GM23338 (cell line): Measurements from ENCODE around the gene ERBB4.

ENCODE experiments used
- CREB1 ChIP-seq: fragments of 250-450 bp; sonication (Bioruptor Pico); IDR thresholded peaks from 2 replicates; pipeline ENCODE4 v1.5.0; 2020; ENCODE audit warnings: low read depth, mild to moderate bottlenecking, moderate library complexity
- EZH2 ChIP-seq: fragments of 200-600 bp; sonication (generic); IDR thresholded peaks from one replicate; pipeline ENCODE4 v1.8.0; 2017; ENCODE audit warnings: antibody characterized with exemption, mild to moderate bottlenecking, low read depth; ENCODE audit not compliant: unreplicated experiment
- EZH2phosphoT487 ChIP-seq: fragments of 200-600 bp; sonication (generic); IDR thresholded peaks from one replicate; pipeline ENCODE4 v1.8.1; 2018; ENCODE audit warnings: antibody characterized with exemption; ENCODE audit not compliant: unreplicated experiment
- JUNB ChIP-seq: IDR thresholded peaks from one replicate; pipeline ENCODE4 v1.6.1; 2016; ENCODE audit warnings: antibody characterized with exemption; ENCODE audit not compliant: unreplicated experiment
- NANOG ChIP-seq: IDR thresholded peaks from 2 replicates; pipeline ENCODE4 v1.6.1; 2016; ENCODE audit warnings: antibody characterized with exemption, borderline replicate concordance
- POLR2AphosphoS5 ChIP-seq: IDR thresholded peaks from 2 replicates; pipeline ENCODE4 v1.6.1; 2016; ENCODE audit warnings: antibody characterized with exemption, low read depth
- REST ChIP-seq: IDR thresholded peaks from one replicate; pipeline ENCODE4 v1.6.1; 2018; ENCODE audit warnings: antibody characterized with exemption; ENCODE audit not compliant: unreplicated experiment
- STAT1 ChIP-seq: IDR thresholded peaks from one replicate; pipeline ENCODE4 v1.6.1; 2016; ENCODE audit warnings: antibody characterized with exemption; ENCODE audit not compliant: unreplicated experiment
- ZNF114 ChIP-seq: fragments of 250-450 bp; sonication (Bioruptor Pico); IDR thresholded peaks from 2 replicates; pipeline ENCODE4 v1.5.0; 2020; ENCODE audit warnings: mild to moderate bottlenecking, moderate library complexity
- ZNF331 ChIP-seq: fragments of 250-450 bp; sonication (Bioruptor Pico); IDR thresholded peaks from 2 replicates; pipeline ENCODE4 v1.5.0; 2020; ENCODE audit warnings: low read depth, mild to moderate bottlenecking, moderate library complexity
- TF ChIP-seq, protein P1 (sequence below), 2 experiments: fragments of 200-600 bp in 1 of 2; sonication (generic) in 1 of 2; conservative IDR thresholded peaks; 2 replicates each; pipeline versions ENCODE4 v1.5.1 to v1.6.1; 2016 to 2017; ENCODE audit warnings: antibody characterized with exemption in 2 of 2, low read depth in 2 of 2, mild to moderate bottlenecking in 2 of 2, moderate library complexity in 1 of 2
- TF ChIP-seq, protein P2 (sequence below): IDR thresholded peaks from 2 replicates; pipeline ENCODE4 v1.6.1; 2016; ENCODE audit warnings: antibody characterized with exemption
- TF ChIP-seq, protein P3 (sequence below): fragments of 250-450 bp; sonication (Bioruptor Pico); IDR thresholded peaks from 2 replicates; pipeline ENCODE4 v1.5.0; 2020; ENCODE audit warnings: mild to moderate bottlenecking, moderate library complexity

GRCh38 chr2:211609127-211609526, 929.5 kb downstream of the ERBB4 start:
- TF ChIP-seq, protein P1, sequence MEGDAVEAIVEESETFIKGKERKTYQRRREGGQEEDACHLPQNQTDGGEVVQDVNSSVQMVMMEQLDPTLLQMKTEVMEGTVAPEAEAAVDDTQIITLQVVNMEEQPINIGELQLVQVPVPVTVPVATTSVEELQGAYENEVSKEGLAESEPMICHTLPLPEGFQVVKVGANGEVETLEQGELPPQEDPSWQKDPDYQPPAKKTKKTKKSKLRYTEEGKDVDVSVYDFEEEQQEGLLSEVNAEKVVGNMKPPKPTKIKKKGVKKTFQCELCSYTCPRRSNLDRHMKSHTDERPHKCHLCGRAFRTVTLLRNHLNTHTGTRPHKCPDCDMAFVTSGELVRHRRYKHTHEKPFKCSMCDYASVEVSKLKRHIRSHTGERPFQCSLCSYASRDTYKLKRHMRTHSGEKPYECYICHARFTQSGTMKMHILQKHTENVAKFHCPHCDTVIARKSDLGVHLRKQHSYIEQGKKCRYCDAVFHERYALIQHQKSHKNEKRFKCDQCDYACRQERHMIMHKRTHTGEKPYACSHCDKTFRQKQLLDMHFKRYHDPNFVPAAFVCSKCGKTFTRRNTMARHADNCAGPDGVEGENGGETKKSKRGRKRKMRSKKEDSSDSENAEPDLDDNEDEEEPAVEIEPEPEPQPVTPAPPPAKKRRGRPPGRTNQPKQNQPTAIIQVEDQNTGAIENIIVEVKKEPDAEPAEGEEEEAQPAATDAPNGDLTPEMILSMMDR (conservative IDR thresholded peaks at IDR 0.05; ENCODE audit: low read depth in 2 of 2): no peak
- TF ChIP-seq EZH2 (no peak), EZH2phosphoT487 (no peak), REST (no peak), POLR2AphosphoS5 (no peak), STAT1 (no peak), CREB1 (CRISPR knock-in tag) (no peak), ZNF114 (CRISPR knock-in tag) (no peak), NANOG (no peak), JUNB (no peak), ZNF331 (CRISPR knock-in tag) (no peak)
- TF ChIP-seq, protein P2, sequence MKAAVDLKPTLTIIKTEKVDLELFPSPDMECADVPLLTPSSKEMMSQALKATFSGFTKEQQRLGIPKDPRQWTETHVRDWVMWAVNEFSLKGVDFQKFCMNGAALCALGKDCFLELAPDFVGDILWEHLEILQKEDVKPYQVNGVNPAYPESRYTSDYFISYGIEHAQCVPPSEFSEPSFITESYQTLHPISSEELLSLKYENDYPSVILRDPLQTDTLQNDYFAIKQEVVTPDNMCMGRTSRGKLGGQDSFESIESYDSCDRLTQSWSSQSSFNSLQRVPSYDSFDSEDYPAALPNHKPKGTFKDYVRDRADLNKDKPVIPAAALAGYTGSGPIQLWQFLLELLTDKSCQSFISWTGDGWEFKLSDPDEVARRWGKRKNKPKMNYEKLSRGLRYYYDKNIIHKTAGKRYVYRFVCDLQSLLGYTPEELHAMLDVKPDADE: no peak
- TF ChIP-seq, protein P3, sequence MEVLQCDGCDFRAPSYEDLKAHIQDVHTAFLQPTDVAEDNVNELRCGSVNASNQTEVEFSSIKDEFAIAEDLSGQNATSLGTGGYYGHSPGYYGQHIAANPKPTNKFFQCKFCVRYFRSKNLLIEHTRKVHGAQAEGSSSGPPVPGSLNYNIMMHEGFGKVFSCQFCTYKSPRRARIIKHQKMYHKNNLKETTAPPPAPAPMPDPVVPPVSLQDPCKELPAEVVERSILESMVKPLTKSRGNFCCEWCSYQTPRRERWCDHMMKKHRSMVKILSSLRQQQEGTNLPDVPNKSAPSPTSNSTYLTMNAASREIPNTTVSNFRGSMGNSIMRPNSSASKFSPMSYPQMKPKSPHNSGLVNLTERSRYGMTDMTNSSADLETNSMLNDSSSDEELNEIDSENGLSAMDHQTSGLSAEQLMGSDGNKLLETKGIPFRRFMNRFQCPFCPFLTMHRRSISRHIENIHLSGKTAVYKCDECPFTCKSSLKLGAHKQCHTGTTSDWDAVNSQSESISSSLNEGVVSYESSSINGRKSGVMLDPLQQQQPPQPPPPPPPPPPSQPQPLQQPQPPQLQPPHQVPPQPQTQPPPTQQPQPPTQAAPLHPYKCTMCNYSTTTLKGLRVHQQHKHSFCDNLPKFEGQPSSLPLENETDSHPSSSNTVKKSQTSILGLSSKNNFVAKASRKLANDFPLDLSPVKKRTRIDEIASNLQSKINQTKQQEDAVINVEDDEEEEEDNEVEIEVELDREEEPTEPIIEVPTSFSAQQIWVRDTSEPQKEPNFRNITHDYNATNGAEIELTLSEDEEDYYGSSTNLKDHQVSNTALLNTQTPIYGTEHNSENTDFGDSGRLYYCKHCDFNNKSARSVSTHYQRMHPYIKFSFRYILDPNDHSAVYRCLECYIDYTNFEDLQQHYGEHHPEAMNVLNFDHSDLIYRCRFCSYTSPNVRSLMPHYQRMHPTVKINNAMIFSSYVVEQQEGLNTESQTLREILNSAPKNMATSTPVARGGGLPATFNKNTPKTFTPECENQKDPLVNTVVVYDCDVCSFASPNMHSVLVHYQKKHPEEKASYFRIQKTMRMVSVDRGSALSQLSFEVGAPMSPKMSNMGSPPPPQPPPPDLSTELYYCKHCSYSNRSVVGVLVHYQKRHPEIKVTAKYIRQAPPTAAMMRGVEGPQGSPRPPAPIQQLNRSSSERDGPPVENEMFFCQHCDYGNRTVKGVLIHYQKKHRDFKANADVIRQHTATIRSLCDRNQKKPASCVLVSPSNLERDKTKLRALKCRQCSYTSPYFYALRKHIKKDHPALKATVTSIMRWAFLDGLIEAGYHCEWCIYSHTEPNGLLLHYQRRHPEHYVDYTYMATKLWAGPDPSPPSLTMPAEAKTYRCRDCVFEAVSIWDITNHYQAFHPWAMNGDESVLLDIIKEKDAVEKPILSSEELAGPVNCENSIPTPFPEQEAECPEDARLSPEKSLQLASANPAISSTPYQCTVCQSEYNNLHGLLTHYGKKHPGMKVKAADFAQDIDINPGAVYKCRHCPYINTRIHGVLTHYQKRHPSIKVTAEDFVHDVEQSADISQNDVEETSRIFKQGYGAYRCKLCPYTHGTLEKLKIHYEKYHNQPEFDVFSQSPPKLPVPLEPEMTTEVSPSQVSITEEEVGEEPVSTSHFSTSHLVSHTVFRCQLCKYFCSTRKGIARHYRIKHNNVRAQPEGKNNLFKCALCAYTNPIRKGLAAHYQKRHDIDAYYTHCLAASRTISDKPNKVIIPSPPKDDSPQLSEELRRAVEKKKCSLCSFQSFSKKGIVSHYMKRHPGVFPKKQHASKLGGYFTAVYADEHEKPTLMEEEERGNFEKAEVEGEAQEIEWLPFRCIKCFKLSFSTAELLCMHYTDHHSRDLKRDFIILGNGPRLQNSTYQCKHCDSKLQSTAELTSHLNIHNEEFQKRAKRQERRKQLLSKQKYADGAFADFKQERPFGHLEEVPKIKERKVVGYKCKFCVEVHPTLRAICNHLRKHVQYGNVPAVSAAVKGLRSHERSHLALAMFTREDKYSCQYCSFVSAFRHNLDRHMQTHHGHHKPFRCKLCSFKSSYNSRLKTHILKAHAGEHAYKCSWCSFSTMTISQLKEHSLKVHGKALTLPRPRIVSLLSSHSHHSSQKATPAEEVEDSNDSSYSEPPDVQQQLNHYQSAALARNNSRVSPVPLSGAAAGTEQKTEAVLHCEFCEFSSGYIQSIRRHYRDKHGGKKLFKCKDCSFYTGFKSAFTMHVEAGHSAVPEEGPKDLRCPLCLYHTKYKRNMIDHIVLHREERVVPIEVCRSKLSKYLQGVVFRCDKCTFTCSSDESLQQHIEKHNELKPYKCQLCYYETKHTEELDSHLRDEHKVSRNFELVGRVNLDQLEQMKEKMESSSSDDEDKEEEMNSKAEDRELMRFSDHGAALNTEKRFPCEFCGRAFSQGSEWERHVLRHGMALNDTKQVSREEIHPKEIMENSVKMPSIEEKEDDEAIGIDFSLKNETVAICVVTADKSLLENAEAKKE (CRISPR knock-in tag): 0 out of 2 replicates have a peak, but pooled peaks have one; percentile 45
